ENCODE measurements around the gene PLCE1. TPM values are rescaled to one million over a fixed set of nuclear protein-coding genes. Genes with fewer than 3 reads are reported as not detected.

PLCE1 gene
- total and polyA plus RNA-seq, 4 donors = 1.5 to 15.7 (median 5.2) TPM

DNA sequence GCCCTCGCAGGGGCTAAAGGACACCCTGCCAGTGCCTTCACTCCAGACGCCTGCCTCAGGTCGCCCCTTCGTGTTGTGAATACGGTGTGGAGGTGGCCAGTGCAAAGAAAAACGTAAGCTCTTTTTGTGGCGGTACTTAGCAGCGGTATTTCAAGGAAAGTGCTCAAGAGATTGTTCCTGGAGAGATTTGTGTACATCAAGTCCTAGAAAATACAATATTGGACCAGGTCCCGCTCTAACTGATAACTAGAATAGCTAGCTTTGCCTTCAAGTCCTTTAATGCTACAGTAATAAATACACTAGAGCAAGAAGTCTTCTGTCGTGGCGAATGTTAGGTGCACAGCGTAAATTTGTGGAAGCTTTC is 689 bp downstream of the PLCE1 start:
- no peaks in the 10 kb centered on the region for H3K9me3 ChIP-seq (ENCODE audit: control insufficient read depth in 4 of 4, insufficient read depth in 3 of 4, low read length in 3 of 4)
- H3K36me3 ChIP-seq (ENCODE audit: control insufficient read depth in 4 of 4, insufficient read depth in 4 of 4, low read length in 4 of 4) = no peaks in the 10 kb centered on the region
- peaks cover 0 to 46% (median 19%) of the 10 kb centered on the region in 5 donors for H3K4me1 ChIP-seq (ENCODE audit: control insufficient read depth in 5 of 5, insufficient read depth in 5 of 5, low read length in 5 of 5)
- peak overlapping the region; percentile 48 to 74 for H3K9ac ChIP-seq (ENCODE audit: insufficient read depth in 1 of 2, low read length in 2 of 2)
- TF ChIP-seq, protein P1, sequence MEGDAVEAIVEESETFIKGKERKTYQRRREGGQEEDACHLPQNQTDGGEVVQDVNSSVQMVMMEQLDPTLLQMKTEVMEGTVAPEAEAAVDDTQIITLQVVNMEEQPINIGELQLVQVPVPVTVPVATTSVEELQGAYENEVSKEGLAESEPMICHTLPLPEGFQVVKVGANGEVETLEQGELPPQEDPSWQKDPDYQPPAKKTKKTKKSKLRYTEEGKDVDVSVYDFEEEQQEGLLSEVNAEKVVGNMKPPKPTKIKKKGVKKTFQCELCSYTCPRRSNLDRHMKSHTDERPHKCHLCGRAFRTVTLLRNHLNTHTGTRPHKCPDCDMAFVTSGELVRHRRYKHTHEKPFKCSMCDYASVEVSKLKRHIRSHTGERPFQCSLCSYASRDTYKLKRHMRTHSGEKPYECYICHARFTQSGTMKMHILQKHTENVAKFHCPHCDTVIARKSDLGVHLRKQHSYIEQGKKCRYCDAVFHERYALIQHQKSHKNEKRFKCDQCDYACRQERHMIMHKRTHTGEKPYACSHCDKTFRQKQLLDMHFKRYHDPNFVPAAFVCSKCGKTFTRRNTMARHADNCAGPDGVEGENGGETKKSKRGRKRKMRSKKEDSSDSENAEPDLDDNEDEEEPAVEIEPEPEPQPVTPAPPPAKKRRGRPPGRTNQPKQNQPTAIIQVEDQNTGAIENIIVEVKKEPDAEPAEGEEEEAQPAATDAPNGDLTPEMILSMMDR (IDR thresholded peaks at IDR 0.05; ENCODE audit: control extremely low read depth, extremely low read depth) = no peak
- H3K27ac ChIP-seq (ENCODE audit: low read depth in 1 of 2, low read length in 1 of 2) = peak overlapping the region in 1 of 2 donors; percentile 58
- ATAC-seq (ENCODE audit: insufficient read depth, low FRiP score) = peak; percentile 7
- peak in 2 of 3 donors; percentile 47 to 52 for DNase-seq
- H3K27me3 ChIP-seq (ENCODE audit: control insufficient read depth in 3 of 3, insufficient read depth in 3 of 3, low read length in 2 of 3) = peaks cover 0 to 4% (median 0%) of the 10 kb centered on the region in 3 donors
- WGBS, 2 donors = 18% methylated on average over 12 of the region's 12 CpGs
- peak overlapping the region; percentile 62 for H3K4me3 ChIP-seq

- Histone ChIP-seq H3K9me3 (ENCODE audit: control insufficient read depth in 4 of 4, insufficient read depth in 3 of 4, low read length in 3 of 4) (no peaks in the 10 kb centered on the region), H3K4me3 (no peak overlapping the region)
- 82 to 86% methylated on average over 1 of the region's 1 CpG for WGBS, 2 donors
Observed at GRCh38 chr10:93995182-93995581, 1.5 kb downstream of the PLCE1 start.

DNA sequence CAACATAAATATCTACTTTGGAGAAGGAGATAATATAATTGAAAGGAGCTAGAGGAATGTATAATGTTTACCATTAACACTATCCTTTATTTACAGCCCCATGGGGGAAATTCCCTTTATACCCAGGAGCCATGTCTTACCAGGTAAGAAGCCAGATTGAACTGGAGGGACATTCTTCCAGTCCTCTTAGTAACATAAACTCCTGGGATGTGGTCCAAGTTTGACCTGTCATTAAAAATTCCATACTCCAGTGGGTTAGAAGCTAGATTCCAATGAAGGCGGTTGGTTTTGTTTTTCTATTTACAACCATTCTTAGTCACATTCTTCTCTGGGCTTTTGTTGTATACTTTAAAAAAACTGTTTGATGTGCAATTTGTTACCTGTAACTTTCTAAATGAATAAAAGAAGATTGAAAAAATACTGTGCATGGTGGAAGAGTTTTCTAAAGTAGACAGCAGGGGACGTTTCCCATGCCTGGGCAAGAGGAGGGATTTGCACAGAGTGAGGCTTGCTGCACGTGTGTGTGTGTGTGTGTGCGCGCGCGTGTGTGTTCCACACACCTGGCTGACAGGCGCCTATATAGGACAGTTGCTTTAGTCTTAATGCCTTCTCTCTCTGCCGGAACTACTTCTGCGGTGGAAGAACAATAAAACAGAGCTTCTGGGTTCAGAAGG is 2.0 kb downstream of the PLCE1 start:
- ATAC-seq (ENCODE audit: insufficient read depth, low FRiP score) (no peak), DNase-seq (peak in 2 of 3 donors; percentile 45 to 74)
- WGBS, 2 donors = 80 to 87% methylated on average over 10 of the region's 10 CpGs
- H3K4me1 ChIP-seq (ENCODE audit: control insufficient read depth in 5 of 5, insufficient read depth in 5 of 5, low read length in 5 of 5) = peaks cover 0 to 49% (median 19%) of the 10 kb centered on the region in 5 donors
- H3K4me3 ChIP-seq = no peak overlapping the region
- H3K27me3 ChIP-seq (ENCODE audit: control insufficient read depth in 3 of 3, insufficient read depth in 3 of 3, low read length in 2 of 3) = peaks cover 0 to 4% (median 0%) of the 10 kb centered on the region in 3 donors
- no peak overlapping the region for H3K27ac ChIP-seq (ENCODE audit: low read depth in 1 of 2, low read length in 1 of 2)
- no peak overlapping the region for H3K9ac ChIP-seq (ENCODE audit: insufficient read depth in 1 of 2, low read length in 2 of 2)
- TF ChIP-seq, protein P1 (IDR thresholded peaks at IDR 0.05; ENCODE audit: control extremely low read depth, extremely low read depth) = no peak
- no peaks in the 10 kb centered on the region for H3K36me3 ChIP-seq (ENCODE audit: control insufficient read depth in 4 of 4, insufficient read depth in 4 of 4, low read length in 4 of 4)
- H3K9me3 ChIP-seq (ENCODE audit: control insufficient read depth in 4 of 4, insufficient read depth in 3 of 4, low read length in 3 of 4) = no peaks in the 10 kb centered on the region

More at GRCh38 chr10:93995182-93995581, 1.5 kb downstream of the PLCE1 start:
- Histone ChIP-seq H3K9ac (ENCODE audit: insufficient read depth in 1 of 2, low read length in 2 of 2) (no peak overlapping the region), H3K36me3 (ENCODE audit: control insufficient read depth in 4 of 4, insufficient read depth in 4 of 4, low read length in 4 of 4) (no peaks in the 10 kb centered on the region), H3K27me3 (ENCODE audit: control insufficient read depth in 3 of 3, insufficient read depth in 3 of 3, low read length in 2 of 3) (peaks cover 0 to 4% (median 0%) of the 10 kb centered on the region in 3 donors), H3K27ac (ENCODE audit: low read depth in 1 of 2, low read length in 1 of 2) (no peak overlapping the region), H3K4me1 (ENCODE audit: control insufficient read depth in 5 of 5, insufficient read depth in 5 of 5, low read length in 5 of 5) (peaks cover 0 to 51% (median 19%) of the 10 kb centered on the region in 5 donors)
- no peak for DNase-seq
- ATAC-seq (ENCODE audit: insufficient read depth, low FRiP score) = no peak
- TF ChIP-seq, protein P1 (IDR thresholded peaks at IDR 0.05; ENCODE audit: control extremely low read depth, extremely low read depth) = no peak

Data from lung (tissue), 12 donors.